Esophagus (tissue), 2 donors: ENCODE data around the gene USP47. TPM values are rescaled to one million over a fixed set of nuclear protein-coding genes. Genes with fewer than 3 reads are reported as not detected.

Experiments
- H3K27ac ChIP-seq, 2 donors: one replicate each; pipeline ENCODE4 v1.5.1; 2013; ENCODE audit warnings: low read depth in 2 of 2, mild to moderate bottlenecking in 2 of 2, inconsistent platforms in 1 of 2, low read length in 1 of 2, moderate library complexity in 1 of 2
- H3K27me3 ChIP-seq, 2 donors: one replicate each; pipeline ENCODE4 v1.6.1; 2013; ENCODE audit warnings: low read length in 2 of 2, control low read depth in 1 of 2, mild to moderate bottlenecking in 1 of 2; ENCODE audit not compliant: insufficient read depth in 2 of 2, control insufficient read depth in 1 of 2
- H3K36me3 ChIP-seq, 2 donors: one replicate each; pipeline ENCODE4 v1.6.1; 2013; ENCODE audit warnings: low read length in 1 of 2; ENCODE audit not compliant: control insufficient read depth in 2 of 2, insufficient read depth in 2 of 2
- H3K4me1 ChIP-seq, 2 donors: one replicate each; pipeline ENCODE4 v1.6.1; 2013; ENCODE audit warnings: low read length in 1 of 2; ENCODE audit not compliant: control insufficient read depth in 2 of 2, insufficient read depth in 2 of 2
- H3K4me3 ChIP-seq, 2 donors: one replicate each; pipeline ENCODE4 v1.5.1; 2013; ENCODE audit warnings: low read length in 2 of 2, mild to moderate bottlenecking in 2 of 2, low read depth in 1 of 2, moderate library complexity in 1 of 2
- H3K9me3 ChIP-seq, 2 donors: one replicate each; pipeline ENCODE4 v1.6.1; 2013; ENCODE audit warnings: mild to moderate bottlenecking in 2 of 2, low read depth in 1 of 2, low read length in 1 of 2, moderate library complexity in 1 of 2; ENCODE audit not compliant: control insufficient read depth in 2 of 2, insufficient read depth in 1 of 2
- WGBS, 2 donors: extraction: QIAGEN DNeasy Blood & Tissue Kit; methylation state at CpG; one replicate each; pipeline ENCODE4 v1.1.7; 2013; 5-methylcytosine and 5-hydroxymethylcytosine counted together
- polyA plus RNA-seq, 2 donors: library from polyadenylated mRNA; stranded (reverse); fragments of 200-250 nt; gene quantifications; one replicate each; pipeline ENCODE4 v1.2.3, GENCODE V29; 2013
- donor health status: healthy with polysubstance abuse.
- donor health status: Bipolar disorder and iron deficiency.

Gene USP47
- polyA plus RNA-seq, 2 donors, result 19.7 to 20.0 TPM

GRCh38 chr11:11862999-11863398 is 21.2 kb downstream of the USP47 start:
- 85 to 88% methylated on average over 2 of the region's 2 CpGs for WGBS, 2 donors
- H3K9me3 ChIP-seq, result no peaks in the 10 kb centered on the region
- no peaks in the 10 kb centered on the region for H3K27me3 ChIP-seq

GRCh38 chr11:11864332-11864731 is 22.6 kb downstream of the USP47 start:
- H3K9me3 ChIP-seq, result no peaks in the 10 kb centered on the region
- no peaks in the 10 kb centered on the region for H3K4me1 ChIP-seq
- no peaks in the 10 kb centered on the region for H3K27me3 ChIP-seq
- WGBS, 2 donors, result 86 to 87% methylated on average over 3 of the region's 3 CpGs
- H3K27ac ChIP-seq, result no peak overlapping the region
- no peaks in the 10 kb centered on the region for H3K36me3 ChIP-seq
- H3K4me3 ChIP-seq, result no peak overlapping the region

More at GRCh38 chr11:11862999-11863398, 21.2 kb downstream of the USP47 start:
- Histone ChIP-seq H3K4me1 (no peaks in the 10 kb centered on the region), H3K4me3 (no peak overlapping the region), H3K36me3 (no peaks in the 10 kb centered on the region), H3K27ac (no peak overlapping the region)

- no peaks in the 10 kb centered on the region for H3K27me3 ChIP-seq
- no peaks in the 10 kb centered on the region for H3K4me1 ChIP-seq
- 54 to 69% methylated on average over 1 of the region's 1 CpG for WGBS, 2 donors
- no peaks in the 10 kb centered on the region for H3K9me3 ChIP-seq
- H3K4me3 ChIP-seq, result no peak overlapping the region
- no peak overlapping the region for H3K27ac ChIP-seq
- H3K36me3 ChIP-seq, result no peaks in the 10 kb centered on the region
Measured at GRCh38 chr11:11864803-11865202, 23.0 kb downstream of the USP47 start.

GRCh38 chr11:11865449-11865848 is 23.7 kb downstream of the USP47 start:
- Histone ChIP-seq H3K27me3 (no peaks in the 10 kb centered on the region), H3K4me3 (no peak overlapping the region), H3K9me3 (no peaks in the 10 kb centered on the region), H3K27ac (no peak overlapping the region), H3K4me1 (no peaks in the 10 kb centered on the region), H3K36me3 (no peaks in the 10 kb centered on the region)
- WGBS, 2 donors, result 56 to 80% methylated on average over 3 of the region's 3 CpGs

- H3K27ac ChIP-seq, result no peak overlapping the region
- no peaks in the 10 kb centered on the region for H3K4me1 ChIP-seq
- no peaks in the 10 kb centered on the region for H3K27me3 ChIP-seq
- 88 to 91% methylated on average over 1 of the region's 1 CpG for WGBS, 2 donors
- no peak overlapping the region for H3K4me3 ChIP-seq
- H3K36me3 ChIP-seq, result no peaks in the 10 kb centered on the region
- H3K9me3 ChIP-seq, result no peaks in the 10 kb centered on the region
Measured at GRCh38 chr11:11866203-11866602, 24.4 kb downstream of the USP47 start.

GRCh38 chr11:11867720-11868119 is 25.9 kb downstream of the USP47 start:
- Histone ChIP-seq H3K27me3 (no peaks in the 10 kb centered on the region), H3K4me3 (no peak overlapping the region), H3K9me3 (no peaks in the 10 kb centered on the region), H3K36me3 (no peaks in the 10 kb centered on the region), H3K4me1 (peaks cover 0 to 2% of the 10 kb centered on the region in 2 donors), H3K27ac (no peak overlapping the region)
- WGBS, 2 donors, result 88 to 97% methylated on average over 1 of the region's 1 CpG

GRCh38 chr11:11871991-11872401 is 30.2 kb downstream of the USP47 start:
- WGBS, 2 donors, result 53 to 73% methylated on average over 2 of the region's 2 CpGs
- peaks cover 0 to 4% of the 10 kb centered on the region in 2 donors for H3K4me1 ChIP-seq
- H3K27ac ChIP-seq, result no peak overlapping the region
- no peak overlapping the region for H3K4me3 ChIP-seq
- no peaks in the 10 kb centered on the region for H3K27me3 ChIP-seq
- H3K36me3 ChIP-seq, result no peaks in the 10 kb centered on the region
- no peaks in the 10 kb centered on the region for H3K9me3 ChIP-seq

GRCh38 chr11:11876458-11876857 is 34.7 kb downstream of the USP47 start:
- Histone ChIP-seq H3K36me3 (no peaks in the 10 kb centered on the region), H3K4me1 (peaks cover 0 to 4% of the 10 kb centered on the region in 2 donors), H3K4me3 (no peak overlapping the region), H3K27ac (no peak overlapping the region), H3K9me3 (no peaks in the 10 kb centered on the region), H3K27me3 (no peaks in the 10 kb centered on the region)
- WGBS, 2 donors, result 85 to 91% methylated on average over 2 of the region's 2 CpGs

- no peaks in the 10 kb centered on the region for H3K9me3 ChIP-seq
- H3K27me3 ChIP-seq, result no peaks in the 10 kb centered on the region
- no peak overlapping the region for H3K27ac ChIP-seq
- no peaks in the 10 kb centered on the region for H3K36me3 ChIP-seq
- H3K4me3 ChIP-seq, result no peak overlapping the region
- 87 to 89% methylated on average over 2 of the region's 2 CpGs for WGBS, 2 donors
- H3K4me1 ChIP-seq, result peaks cover 0 to 2% of the 10 kb centered on the region in 2 donors
Measured at GRCh38 chr11:11880179-11880578, 38.4 kb downstream of the USP47 start.

- Histone ChIP-seq H3K27me3 (no peaks in the 10 kb centered on the region), H3K36me3 (peaks cover 0 to 8% of the 10 kb centered on the region in 2 donors), H3K27ac (no peak overlapping the region), H3K9me3 (no peaks in the 10 kb centered on the region), H3K4me3 (no peak overlapping the region), H3K4me1 (no peaks in the 10 kb centered on the region)
- WGBS, 2 donors, result 44 to 54% methylated on average over 2 of the region's 2 CpGs
Measured at GRCh38 chr11:11882539-11882938, 40.8 kb downstream of the USP47 start.
